Transverse colon (tissue), 3 donors: Measurements from ENCODE around the gene FRAS1.

ENCODE experiments used
- CTCF ChIP-seq, 5 experiments: fragments of 200-600 bp in 3 of 5; fragments of 450-650 bp in 2 of 5; sonication (generic) in 3 of 5; IDR thresholded peaks; 1 replicate in 2 of 5; 2 replicates in 3 of 5; pipeline ENCODE4 v1.5.1; 2016 to 2017; ENCODE audit warnings: antibody characterized with exemption in 5 of 5, inconsistent platforms in 3 of 5, mild to moderate bottlenecking in 2 of 5, moderate library complexity in 1 of 5
- POLR2A ChIP-seq: fragments of 450-650 bp; IDR thresholded peaks from one replicate; pipeline ENCODE4 v1.6.1; 2016; ENCODE audit warnings: antibody characterized with exemption, mild to moderate bottlenecking, moderate library complexity

- TF ChIP-seq CTCF (IDR thresholded peaks at IDR 0.05): no peak
- no peak for TF ChIP-seq POLR2A
Measured at GRCh38 chr4:78353921-78354320, 296.8 kb downstream of the FRAS1 start.
